Astrocyte of the cerebellum (primary cell): ENCODE data around the gene RASL11B.

Source experiments
- DNase-seq: peaks from one replicate; pipeline ENCODE4 v3.0.0-alpha.2; 2011; ENCODE audit warnings: low read depth
- H3K4me3 ChIP-seq: 2 replicates; pipeline ENCODE4 v1.5.1; 2011; ENCODE audit warnings: mild to moderate bottlenecking, low read depth, low read length, moderate library complexity
- CTCF ChIP-seq: IDR thresholded peaks from 2 replicates; pipeline ENCODE4 v1.5.1; 2012; ENCODE audit warnings: low read length, low read depth, moderate library complexity, mild to moderate bottlenecking; ENCODE audit errors: missing control alignments
- in situ Hi-C: cut with HindIII; loops from 2 replicates; pipeline ENCODE4 v1.10.0; 2017; ENCODE audit warnings: low sequenced_read_pairs

The RASL11B gene

GRCh38 chr4:52837716-52838558, 24.2 kb upstream of the RASL11B start:
- no peak for TF ChIP-seq CTCF
- no peak for DNase-seq
- H3K4me3 ChIP-seq: no peak overlapping the region
- in situ Hi-C loops: no loop called here

GRCh38 chr4:52838729-52839586, 23.2 kb upstream of the RASL11B start:
- TF ChIP-seq CTCF: no peak
- in situ Hi-C loops: no loop called here
- H3K4me3 ChIP-seq: no peak overlapping the region
- DNase-seq: no peak

GRCh38 chr4:52840531-52841370, 21.4 kb upstream of the RASL11B start:
- no peak overlapping the region for H3K4me3 ChIP-seq
- in situ Hi-C loops: no loop called here
- DNase-seq: no peak
- TF ChIP-seq CTCF: no peak

- H3K4me3 ChIP-seq: no peak overlapping the region
- TF ChIP-seq CTCF: no peak
- DNase-seq: no peak
- in situ Hi-C loops: no loop called here
Observed at GRCh38 chr4:52841682-52842456, 20.2 kb upstream of the RASL11B start.

- no peak for TF ChIP-seq CTCF
- no peak overlapping the region for H3K4me3 ChIP-seq
- DNase-seq: no peak
- in situ Hi-C loops: no loop called here
Observed at GRCh38 chr4:52842792-52843191, 19.3 kb upstream of the RASL11B start.

- DNase-seq: no peak
- in situ Hi-C loops: no loop called here
- no peak overlapping the region for H3K4me3 ChIP-seq
- no peak for TF ChIP-seq CTCF
Observed at GRCh38 chr4:52843351-52843750, 18.8 kb upstream of the RASL11B start.
